ENCODE measurements around the gene RCCD1.

RCCD1 gene

GRCh38 chr15:90981681-90982080 lies 27.0 kb downstream of the RCCD1 start:
- peaks cover 29% of the 10 kb centered on the region for H3K36me3 ChIP-seq
- no peak for TF ChIP-seq CTCF (IDR thresholded peaks at IDR 0.05)
- peaks cover 6 to 8% of the 10 kb centered on the region in 2 experiments for H3K4me1 ChIP-seq (ENCODE audit: control insufficient read depth in 1 of 2, insufficient read depth in 1 of 2, low read depth in 1 of 2, low read length in 1 of 2)
- peak overlapping the region; percentile 14 for H3K27ac ChIP-seq
- no peak overlapping the region for H3K4me3 ChIP-seq (ENCODE audit: low read depth in 1 of 2, low read length in 1 of 2)
- H3K9me3 ChIP-seq, result no peaks in the 10 kb centered on the region
- H3K27me3 ChIP-seq, result no peaks in the 10 kb centered on the region

- Histone ChIP-seq H3K9me3 (no peaks in the 10 kb centered on the region), H3K27me3 (no peaks in the 10 kb centered on the region), H3K4me1 (ENCODE audit: control insufficient read depth in 1 of 2, insufficient read depth in 1 of 2, low read depth in 1 of 2, low read length in 1 of 2) (peaks cover 6 to 8% of the 10 kb centered on the region in 2 experiments), H3K27ac (peak overlapping the region; percentile 14), H3K36me3 (peaks cover 27% of the 10 kb centered on the region), H3K4me3 (ENCODE audit: low read depth in 1 of 2, low read length in 1 of 2) (no peak overlapping the region)
- no peak for TF ChIP-seq CTCF (IDR thresholded peaks at IDR 0.05)
Observed at GRCh38 chr15:90982135-90982534, 27.5 kb downstream of the RCCD1 start.

- no peaks in the 10 kb centered on the region for H3K27me3 ChIP-seq
- no peak overlapping the region for H3K27ac ChIP-seq
- H3K9me3 ChIP-seq, result no peaks in the 10 kb centered on the region
- peaks cover 15 to 20% of the 10 kb centered on the region in 2 experiments for H3K4me1 ChIP-seq (ENCODE audit: control insufficient read depth in 1 of 2, insufficient read depth in 1 of 2, low read depth in 1 of 2, low read length in 1 of 2)
- no peak for TF ChIP-seq CTCF (IDR thresholded peaks at IDR 0.05)
- peaks cover 5% of the 10 kb centered on the region for H3K36me3 ChIP-seq
- no peak overlapping the region for H3K4me3 ChIP-seq (ENCODE audit: low read depth in 1 of 2, low read length in 1 of 2)
Observed at GRCh38 chr15:90986790-90987507, 32.3 kb downstream of the RCCD1 start.

- Histone ChIP-seq H3K27ac (no peak overlapping the region), H3K36me3 (peaks cover 5% of the 10 kb centered on the region), H3K9me3 (no peaks in the 10 kb centered on the region), H3K27me3 (no peaks in the 10 kb centered on the region), H3K4me3 (ENCODE audit: low read depth in 1 of 2, low read length in 1 of 2) (no peak overlapping the region), H3K4me1 (ENCODE audit: control insufficient read depth in 1 of 2, insufficient read depth in 1 of 2, low read depth in 1 of 2, low read length in 1 of 2) (peaks cover 11 to 14% of the 10 kb centered on the region in 2 experiments)
- TF ChIP-seq CTCF (IDR thresholded peaks at IDR 0.05), result no peak
Observed at GRCh38 chr15:90987561-90988141, 33.0 kb downstream of the RCCD1 start.

GRCh38 chr15:90988296-90988695 lies 33.6 kb downstream of the RCCD1 start:
- Histone ChIP-seq H3K27me3 (no peaks in the 10 kb centered on the region), H3K9me3 (no peaks in the 10 kb centered on the region), H3K27ac (peak overlapping the region; percentile 11), H3K4me1 (ENCODE audit: control insufficient read depth in 1 of 2, insufficient read depth in 1 of 2, low read depth in 1 of 2, low read length in 1 of 2) (peaks cover 11 to 14% of the 10 kb centered on the region in 2 experiments), H3K4me3 (ENCODE audit: low read depth in 1 of 2, low read length in 1 of 2) (no peak overlapping the region), H3K36me3 (peaks cover 5% of the 10 kb centered on the region)
- TF ChIP-seq CTCF (IDR thresholded peaks at IDR 0.05), result no peak

Data from neutrophil (primary cell).